Liver (tissue), 9 donors: ENCODE data around the gene VAPB. TPM values are rescaled to one million over a fixed set of nuclear protein-coding genes. Genes with fewer than 3 reads are reported as not detected.

Experiments
- DNase-seq: peaks from one replicate; pipeline ENCODE4 v3.0.0-alpha.2; 2017; ENCODE audit warnings: low spot score
- H3K27ac ChIP-seq, 2 donors: one replicate each; pipeline ENCODE4 v1.7.0; 2013; ENCODE audit warnings: inconsistent platforms in 2 of 2, low read length in 2 of 2, control low read depth in 1 of 2, low read depth in 1 of 2, mild to moderate bottlenecking in 1 of 2
- H3K27me3 ChIP-seq, 4 donors: one replicate each; pipeline versions ENCODE4 v1.6.1 to v1.7.0; 2013; ENCODE audit warnings: low read length in 3 of 4, inconsistent platforms in 1 of 4, mild to moderate bottlenecking in 1 of 4, moderate library complexity in 1 of 4; ENCODE audit not compliant: control insufficient read depth in 4 of 4, insufficient read depth in 4 of 4
- H3K36me3 ChIP-seq, 4 donors: one replicate each; pipeline versions ENCODE4 v1.6.1 to v1.7.0; 2013; ENCODE audit warnings: low read length in 3 of 4, mild to moderate bottlenecking in 3 of 4, low read depth in 1 of 4, moderate library complexity in 1 of 4; ENCODE audit not compliant: control insufficient read depth in 4 of 4, insufficient read depth in 3 of 4
- H3K4me1 ChIP-seq, 4 donors: one replicate each; pipeline versions ENCODE4 v1.6.1 to v1.7.0; 2013; ENCODE audit warnings: low read length in 3 of 4, mild to moderate bottlenecking in 3 of 4, moderate library complexity in 1 of 4; ENCODE audit not compliant: control insufficient read depth in 4 of 4, insufficient read depth in 4 of 4
- H3K4me3 ChIP-seq, 3 donors: one replicate each; pipeline versions ENCODE4 v1.6.1 to v1.7.0; 2013; ENCODE audit warnings: low read length in 3 of 3, control low read depth in 1 of 3, low read depth in 1 of 3, mild to moderate bottlenecking in 1 of 3
- H3K9ac ChIP-seq, 2 donors: one replicate each; pipeline ENCODE4 v1.7.0; 2013; ENCODE audit warnings: low read length in 2 of 2, mild to moderate bottlenecking in 2 of 2, moderate library complexity in 2 of 2, control low read depth in 1 of 2, low read depth in 1 of 2
- H3K9me3 ChIP-seq, 4 donors: one replicate each; pipeline versions ENCODE4 v1.6.1 to v1.7.0; 2013; ENCODE audit warnings: low read length in 3 of 4; ENCODE audit not compliant: control insufficient read depth in 4 of 4
- ATF3 ChIP-seq: IDR thresholded peaks from 2 replicates; pipeline ENCODE4 v1.6.1; 2016; ENCODE audit warnings: antibody characterized with exemption
- CTCF ChIP-seq: fragments of 150-350 bp; IDR thresholded peaks from 2 replicates; pipeline ENCODE4 v1.5.1; 2017; ENCODE audit warnings: improper control_type of control experiment, low read depth, low read length; ENCODE audit not compliant: missing input control
- EGR1 ChIP-seq, 2 donors: IDR thresholded peaks; 2 replicates each; pipeline ENCODE4 v1.6.1; 2016 to 2018; ENCODE audit warnings: antibody characterized with exemption in 2 of 2, low read depth in 2 of 2
- FOXA1 ChIP-seq: IDR thresholded peaks from 2 replicates; pipeline ENCODE4 v1.6.1; 2016; ENCODE audit warnings: antibody characterized with exemption
- FOXA2 ChIP-seq: IDR thresholded peaks from 2 replicates; pipeline ENCODE4 v1.6.1; 2016; ENCODE audit warnings: antibody characterized with exemption
- GABPA ChIP-seq, 2 donors: IDR thresholded peaks in 1 of 2; conservative IDR thresholded peaks in 1 of 2; 2 replicates each; pipeline ENCODE4 v1.6.1; 2016; ENCODE audit warnings: antibody characterized with exemption in 2 of 2, mild to moderate bottlenecking in 1 of 2, moderate library complexity in 1 of 2
- HNF4A ChIP-seq, 2 donors: conservative IDR thresholded peaks; 2 replicates each; pipeline ENCODE4 v1.6.1; 2016; ENCODE audit warnings: antibody characterized with exemption in 2 of 2, mild to moderate bottlenecking in 2 of 2
- HNF4G ChIP-seq: IDR thresholded peaks from 2 replicates; pipeline ENCODE4 v1.6.1; 2016; ENCODE audit warnings: antibody characterized with exemption
- JUND ChIP-seq, 2 donors: IDR thresholded peaks; 2 replicates each; pipeline ENCODE4 v1.6.1; 2016; ENCODE audit warnings: antibody characterized with exemption in 2 of 2
- MAX ChIP-seq: IDR thresholded peaks from 2 replicates; pipeline ENCODE4 v1.6.1; 2016; ENCODE audit warnings: antibody characterized with exemption
- NR2F2 ChIP-seq: IDR thresholded peaks from 2 replicates; pipeline ENCODE4 v1.6.1; 2016; ENCODE audit warnings: antibody characterized with exemption
- RAD21 ChIP-seq, 2 donors: IDR thresholded peaks; 2 replicates each; pipeline ENCODE4 v1.6.1; 2016; ENCODE audit warnings: antibody characterized with exemption in 2 of 2, mild to moderate bottlenecking in 2 of 2
- REST ChIP-seq: IDR thresholded peaks from 2 replicates; pipeline ENCODE4 v1.6.1; 2016; ENCODE audit warnings: antibody characterized with exemption, mild to moderate bottlenecking
- RXRA ChIP-seq, 2 donors: IDR thresholded peaks; 2 replicates each; pipeline ENCODE4 v1.6.1; 2017 to 2018; ENCODE audit warnings: antibody characterized with exemption in 2 of 2, mild to moderate bottlenecking in 1 of 2
- SP1 ChIP-seq: IDR thresholded peaks from 2 replicates; pipeline ENCODE4 v1.6.1; 2018; ENCODE audit warnings: antibody characterized with exemption, mild to moderate bottlenecking
- TAF1 ChIP-seq: conservative IDR thresholded peaks from 2 replicates; pipeline ENCODE4 v1.6.1; 2016; ENCODE audit warnings: antibody characterized with exemption, mild to moderate bottlenecking
- YY1 ChIP-seq: IDR thresholded peaks from 2 replicates; pipeline ENCODE4 v1.6.1; 2016; ENCODE audit warnings: antibody characterized with exemption, mild to moderate bottlenecking
- ZBTB33 ChIP-seq: IDR thresholded peaks from 2 replicates; pipeline ENCODE4 v1.6.1; 2016; ENCODE audit warnings: antibody characterized with exemption
- WGBS: extraction: QIAGEN DNeasy Blood & Tissue Kit; methylation state at CpG from one replicate; pipeline ENCODE4 v1.1.7; 2013; 5-methylcytosine and 5-hydroxymethylcytosine counted together
- polyA plus RNA-seq, 2 donors: library from polyadenylated mRNA; stranded (reverse) in 1 of 2; unstranded in 1 of 2; fragments of 200-250 nt in 1 of 2; fragments of >200 nt in 1 of 2; fragmentation: Nextera tagmentation in 1 of 2; extraction: Ambion mirVana in 1 of 2; gene quantifications; one replicate each; pipeline versions ENCODE4 v1.2.1 to v1.2.3, GENCODE V29; 2013 to 2015
- total RNA-seq, 2 donors: library from RNA; depleted of rRNA; stranded (reverse); fragments of >200 nt; gene quantifications; one replicate each; pipeline ENCODE4 v1.2.3, GENCODE V29; 2014
- donor health status: healthy.
- donor health status: healthy.
- donor health status: healthy.
- donor health status: healthy.
- donor health status: healthy.

Gene VAPB
- total and polyA plus RNA-seq, 4 donors: 12.2 to 21.7 (median 18.5) TPM

GRCh38 chr20:58438970-58439808 is 50.2 kb downstream of the VAPB start:
- Histone ChIP-seq H3K9ac (no peak overlapping the region), H3K4me1 (peaks cover 6 to 13% (median 7%) of the 10 kb centered on the region in 4 donors), H3K4me3 (no peak overlapping the region), H3K27me3 (no peaks in the 10 kb centered on the region), H3K9me3 (no peaks in the 10 kb centered on the region), H3K27ac (no peak overlapping the region), H3K36me3 (peaks cover 0 to 9% (median 6%) of the 10 kb centered on the region in 4 donors)
- no peak for DNase-seq
- TF ChIP-seq TAF1 (no peak), RXRA (IDR thresholded peaks at IDR 0.05) (no peak), HNF4A (conservative IDR thresholded peaks at IDR 0.05) (no peak), GABPA (IDR thresholded peaks at IDR 0.05 in 1 of 2, conservative IDR thresholded peaks at IDR 0.05 in 1 of 2) (no peak), CTCF (no peak), NR2F2 (no peak), ZBTB33 (no peak), SP1 (no peak), HNF4G (no peak), YY1 (no peak), FOXA2 (no peak), JUND (IDR thresholded peaks at IDR 0.05) (no peak), RAD21 (IDR thresholded peaks at IDR 0.05) (no peak), MAX (no peak), ATF3 (no peak), FOXA1 (no peak), EGR1 (IDR thresholded peaks at IDR 0.05; ENCODE audit: low read depth in 2 of 2) (no peak)
- WGBS: 88% methylated on average over 5 of the region's 5 CpGs

GRCh38 chr20:58440021-58440767 is 51.2 kb downstream of the VAPB start:
- Histone ChIP-seq H3K27ac (no peak overlapping the region), H3K4me1 (peaks cover 6 to 11% (median 7%) of the 10 kb centered on the region in 4 donors), H3K27me3 (no peaks in the 10 kb centered on the region), H3K36me3 (peaks cover 0 to 18% (median 16%) of the 10 kb centered on the region in 4 donors), H3K9ac (no peak overlapping the region), H3K4me3 (no peak overlapping the region), H3K9me3 (no peaks in the 10 kb centered on the region)
- no peak for DNase-seq
- 87% methylated on average over 5 of the region's 5 CpGs for WGBS
- TF ChIP-seq CTCF (no peak), HNF4G (no peak), GABPA (IDR thresholded peaks at IDR 0.05 in 1 of 2, conservative IDR thresholded peaks at IDR 0.05 in 1 of 2) (no peak), FOXA1 (no peak), HNF4A (conservative IDR thresholded peaks at IDR 0.05) (no peak), YY1 (no peak), NR2F2 (no peak), JUND (IDR thresholded peaks at IDR 0.05) (no peak), SP1 (no peak), MAX (no peak), FOXA2 (no peak), REST (no peak), ATF3 (no peak), TAF1 (no peak)
